Testis (tissue), 2 donors: ENCODE results near the gene ALPK1.

Experiments
- POLR2A ChIP-seq: fragments of 450-650 bp; IDR thresholded peaks from one replicate; pipeline ENCODE4 v1.6.1; 2017; ENCODE audit warnings: antibody characterized with exemption, mild to moderate bottlenecking, moderate library complexity
- TF ChIP-seq, protein P1 (sequence below), 3 experiments: fragments of 450-650 bp in 2 of 3; fragments of 200-600 bp in 1 of 3; sonication (generic) in 1 of 3; IDR thresholded peaks; one replicate each; pipeline ENCODE4 v1.5.1; 2016 to 2019; ENCODE audit warnings: antibody characterized with exemption in 3 of 3, mild to moderate bottlenecking in 2 of 3, moderate library complexity in 1 of 3

- TF ChIP-seq, protein P1, sequence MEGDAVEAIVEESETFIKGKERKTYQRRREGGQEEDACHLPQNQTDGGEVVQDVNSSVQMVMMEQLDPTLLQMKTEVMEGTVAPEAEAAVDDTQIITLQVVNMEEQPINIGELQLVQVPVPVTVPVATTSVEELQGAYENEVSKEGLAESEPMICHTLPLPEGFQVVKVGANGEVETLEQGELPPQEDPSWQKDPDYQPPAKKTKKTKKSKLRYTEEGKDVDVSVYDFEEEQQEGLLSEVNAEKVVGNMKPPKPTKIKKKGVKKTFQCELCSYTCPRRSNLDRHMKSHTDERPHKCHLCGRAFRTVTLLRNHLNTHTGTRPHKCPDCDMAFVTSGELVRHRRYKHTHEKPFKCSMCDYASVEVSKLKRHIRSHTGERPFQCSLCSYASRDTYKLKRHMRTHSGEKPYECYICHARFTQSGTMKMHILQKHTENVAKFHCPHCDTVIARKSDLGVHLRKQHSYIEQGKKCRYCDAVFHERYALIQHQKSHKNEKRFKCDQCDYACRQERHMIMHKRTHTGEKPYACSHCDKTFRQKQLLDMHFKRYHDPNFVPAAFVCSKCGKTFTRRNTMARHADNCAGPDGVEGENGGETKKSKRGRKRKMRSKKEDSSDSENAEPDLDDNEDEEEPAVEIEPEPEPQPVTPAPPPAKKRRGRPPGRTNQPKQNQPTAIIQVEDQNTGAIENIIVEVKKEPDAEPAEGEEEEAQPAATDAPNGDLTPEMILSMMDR (IDR thresholded peaks at IDR 0.05): no peak
- no peak for TF ChIP-seq POLR2A
Measured at GRCh38 chr4:112358415-112358814, 61.2 kb downstream of the ALPK1 start.
